RWPE1 (cell line): ENCODE data around the gene STOM.

Experiments
- CTCF ChIA-PET: fragments of 350-600 bp; sonication (Branson Sonifier 250); formaldehyde crosslinking; extraction: SDS; loops from one replicate; lab custom pipeline; 2021; lab: Yijun Ruan, JAX
- POLR2A ChIA-PET: fragments of 400-600 bp; formaldehyde crosslinking; extraction: SDS; loops from one replicate; lab custom pipeline; 2020; ENCODE audit warnings: antibody characterized with exemption; ENCODE audit not compliant: low non-redundant PET; lab: Yijun Ruan, JAX
- DNase-seq: peaks from one replicate; pipeline ENCODE4 v3.0.0; 2012; ENCODE audit warnings: low spot score
- H3K27ac ChIP-seq: fragments of 450-650 bp; 2 replicates; pipeline ENCODE4 v1.5.1; 2017
- TF ChIP-seq, protein P1 (sequence below): fragments of 450-650 bp; conservative IDR thresholded peaks from 2 replicates; pipeline ENCODE4 v1.5.1; 2017; ENCODE audit warnings: low read depth, mild to moderate bottlenecking

STOM gene

DNA sequence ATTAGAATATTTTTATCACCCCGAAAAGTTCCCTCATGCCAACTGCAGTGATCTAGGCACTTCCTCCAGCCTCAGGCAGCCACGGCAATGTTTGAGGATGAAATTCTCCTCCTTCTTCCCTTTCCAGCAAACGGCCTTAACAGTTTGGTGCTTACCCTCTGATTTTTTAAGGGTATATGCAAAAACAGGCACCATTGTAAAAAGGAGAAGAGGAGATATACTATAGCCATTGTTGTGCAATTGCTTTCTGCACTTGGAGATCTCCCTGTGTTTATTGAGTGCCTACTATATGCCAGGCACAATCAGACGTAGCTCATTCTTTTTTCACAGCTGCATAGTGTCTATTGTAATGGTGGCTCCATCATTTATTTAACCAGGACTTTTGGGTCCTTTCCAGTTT lies 72.7 kb downstream of the STOM start:
- CTCF ChIA-PET: interaction anchor here (0.7 kb wide), 2 partner anchors 8 to 10 kb away, joined by 3 to 4 read pairs; no protein-coding TSS in a partner anchor
- no peak overlapping the region for H3K27ac ChIP-seq
- TF ChIP-seq, protein P1, sequence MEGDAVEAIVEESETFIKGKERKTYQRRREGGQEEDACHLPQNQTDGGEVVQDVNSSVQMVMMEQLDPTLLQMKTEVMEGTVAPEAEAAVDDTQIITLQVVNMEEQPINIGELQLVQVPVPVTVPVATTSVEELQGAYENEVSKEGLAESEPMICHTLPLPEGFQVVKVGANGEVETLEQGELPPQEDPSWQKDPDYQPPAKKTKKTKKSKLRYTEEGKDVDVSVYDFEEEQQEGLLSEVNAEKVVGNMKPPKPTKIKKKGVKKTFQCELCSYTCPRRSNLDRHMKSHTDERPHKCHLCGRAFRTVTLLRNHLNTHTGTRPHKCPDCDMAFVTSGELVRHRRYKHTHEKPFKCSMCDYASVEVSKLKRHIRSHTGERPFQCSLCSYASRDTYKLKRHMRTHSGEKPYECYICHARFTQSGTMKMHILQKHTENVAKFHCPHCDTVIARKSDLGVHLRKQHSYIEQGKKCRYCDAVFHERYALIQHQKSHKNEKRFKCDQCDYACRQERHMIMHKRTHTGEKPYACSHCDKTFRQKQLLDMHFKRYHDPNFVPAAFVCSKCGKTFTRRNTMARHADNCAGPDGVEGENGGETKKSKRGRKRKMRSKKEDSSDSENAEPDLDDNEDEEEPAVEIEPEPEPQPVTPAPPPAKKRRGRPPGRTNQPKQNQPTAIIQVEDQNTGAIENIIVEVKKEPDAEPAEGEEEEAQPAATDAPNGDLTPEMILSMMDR: no peak
- POLR2A ChIA-PET: no interaction called here
- no peak for DNase-seq

DNA sequence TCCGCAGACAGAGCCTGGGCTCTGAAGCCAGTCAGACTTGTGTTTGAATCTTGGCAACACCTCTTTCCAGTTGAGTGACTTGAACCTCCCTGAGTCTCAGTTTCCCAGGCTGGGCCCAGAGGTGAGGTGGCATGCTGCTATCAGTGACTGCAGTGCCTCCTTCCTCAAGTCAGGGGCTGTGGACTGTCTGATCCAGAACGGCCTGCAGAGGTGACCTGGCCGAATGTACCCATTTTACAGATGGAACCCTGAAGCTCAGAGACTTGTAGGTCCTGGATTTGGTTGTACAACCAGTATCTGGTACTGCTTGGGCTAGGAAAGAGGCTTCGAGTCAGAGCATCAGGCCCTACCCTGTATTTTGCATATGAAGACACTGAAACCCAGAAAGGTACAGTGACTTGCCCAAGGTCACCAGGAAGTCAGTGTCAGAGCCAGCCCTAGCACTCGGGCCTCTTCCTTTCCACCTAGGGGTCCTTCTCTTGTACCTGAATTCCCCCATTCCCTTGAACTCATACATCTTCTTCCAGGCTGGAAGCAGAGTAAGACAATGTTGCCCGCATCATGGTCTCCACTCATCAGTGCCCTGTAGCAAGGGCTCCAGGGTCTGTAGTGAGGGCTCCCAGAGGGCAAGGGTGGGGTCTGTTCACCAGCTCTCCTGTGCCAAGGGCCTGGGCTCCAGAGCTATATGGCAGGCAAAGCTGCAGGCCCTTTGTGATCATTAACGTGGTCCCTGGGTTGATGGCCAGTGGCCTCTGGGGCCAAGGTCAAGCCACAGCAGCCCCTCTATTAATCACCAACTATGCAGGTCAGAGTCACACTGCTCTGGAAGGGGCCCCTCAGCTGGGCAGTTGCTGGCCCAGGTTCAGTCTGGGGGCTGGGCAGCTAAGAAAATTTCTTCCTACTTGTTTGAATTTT lies 73.6 kb downstream of the STOM start:
- TF ChIP-seq, protein P1: no peak
- DNase-seq: no peak
- peak overlapping the region; percentile 47 for H3K27ac ChIP-seq
- ChIA-PET POLR2A (no interaction called here), CTCF (interaction anchor here (0.6 kb wide), 1 partner anchor 126 kb away, joined by 5 read pairs; no protein-coding TSS in a partner anchor)

DNA sequence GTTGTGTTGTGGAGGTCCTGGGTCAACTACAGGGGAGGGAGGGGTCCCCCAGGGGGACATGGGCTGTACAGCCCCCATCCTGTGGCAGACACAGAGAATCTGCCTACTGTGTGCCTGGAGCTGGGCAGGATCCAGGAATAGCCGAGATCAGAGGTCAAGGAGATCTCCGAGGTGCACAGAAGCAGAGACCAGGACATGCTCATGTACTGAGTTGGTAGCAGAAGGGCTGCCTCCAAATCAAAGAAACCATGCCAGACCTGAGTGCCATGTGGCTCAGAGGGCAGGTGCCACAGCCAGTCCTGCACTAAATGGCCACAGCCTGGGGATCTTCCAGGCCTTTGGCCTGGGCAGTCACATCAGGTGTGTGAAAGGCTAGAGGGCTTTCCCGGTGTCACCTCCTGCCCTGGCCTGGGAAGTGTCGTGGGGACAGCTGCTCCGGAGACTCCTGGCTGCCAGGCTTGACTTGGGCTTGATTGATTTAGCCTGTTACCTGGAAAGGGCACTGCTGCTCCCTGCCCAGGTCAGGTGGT lies 74.3 kb downstream of the STOM start:
- TF ChIP-seq, protein P1: no peak
- peak overlapping the region; percentile 3 for H3K27ac ChIP-seq
- POLR2A ChIA-PET: no interaction called here
- CTCF ChIA-PET: no interaction called here
- DNase-seq: no peak

DNA sequence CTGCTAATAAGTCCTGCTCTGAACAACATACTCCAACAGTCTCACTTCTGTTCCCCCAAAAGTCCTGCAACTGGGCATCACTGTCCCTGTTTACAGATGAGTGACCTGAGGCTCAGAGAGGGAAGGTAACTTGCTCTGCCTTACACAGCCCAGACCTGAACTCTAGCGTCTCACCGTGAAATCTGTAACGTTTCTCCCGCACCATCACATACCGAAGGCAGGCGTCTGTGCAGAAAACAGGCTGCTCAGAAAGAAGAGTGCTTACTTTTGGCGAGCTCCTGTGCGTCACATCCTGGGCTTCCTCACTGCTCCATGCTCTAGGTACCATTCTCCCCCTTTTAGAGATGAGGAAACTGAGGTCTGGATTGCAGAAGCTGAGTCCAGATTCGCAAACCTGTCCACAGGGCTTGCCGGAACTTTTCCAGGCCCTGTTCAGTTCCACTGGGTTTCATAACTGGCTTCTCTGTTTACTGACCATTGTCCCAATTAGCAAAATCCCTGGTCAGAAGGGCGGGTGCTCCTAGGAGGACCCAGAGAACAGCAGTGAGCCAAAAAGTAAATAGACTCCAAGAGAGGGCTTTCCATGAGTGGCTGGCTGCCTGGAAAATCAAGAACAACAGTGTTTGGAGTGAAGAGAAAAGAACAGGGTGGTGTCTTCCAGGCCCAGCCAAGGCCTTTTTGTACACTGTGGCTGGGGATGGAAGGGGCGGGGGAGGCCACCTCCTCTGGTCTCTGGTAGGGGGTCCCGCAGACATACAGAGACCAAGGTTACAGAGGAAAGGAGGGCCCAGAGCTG lies 75.0 kb downstream of the STOM start:
- ChIA-PET POLR2A (no interaction called here), CTCF (interaction anchor here (1.3 kb wide), 1 partner anchor 25 kb away, joined by 3 read pairs; no protein-coding TSS in a partner anchor)
- TF ChIP-seq, protein P1: no peak
- no peak for DNase-seq
- peak overlapping the region; percentile 9 for H3K27ac ChIP-seq

DNA sequence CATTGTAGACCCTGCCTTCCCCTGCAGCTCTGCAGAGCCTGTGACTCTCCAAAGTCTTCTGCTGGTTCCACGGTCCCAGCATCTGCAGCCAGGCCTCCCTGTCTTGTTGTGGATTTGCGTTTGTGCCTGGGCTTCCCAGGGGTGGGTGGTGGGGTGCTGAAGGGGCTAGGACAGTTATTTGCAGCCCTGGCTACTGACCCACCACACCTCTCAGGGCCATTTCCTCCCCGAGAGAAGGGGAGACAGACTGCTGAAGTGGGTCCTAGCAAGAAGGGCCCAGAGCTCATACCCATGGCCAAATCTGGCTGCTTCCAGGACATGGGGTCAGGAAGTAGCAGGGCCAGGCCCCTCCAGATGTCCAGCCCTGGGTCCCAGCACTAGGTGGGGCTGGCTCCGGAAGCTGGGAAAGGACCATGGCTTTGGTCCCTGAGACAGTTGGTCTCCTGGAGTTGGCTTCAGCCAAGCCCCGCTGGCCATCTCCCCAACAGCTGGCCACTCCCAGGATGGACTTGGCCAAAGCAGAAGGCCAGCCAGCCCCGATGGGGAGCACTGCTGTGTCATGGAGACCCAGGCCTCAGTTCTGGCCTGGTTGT lies 75.8 kb downstream of the STOM start:
- TF ChIP-seq, protein P1: no peak
- ChIA-PET CTCF (interaction anchor here (0.6 to 1.3 kb wide), 2 partner anchors 26 to 81 kb away, joined by 3 to 4 read pairs; no protein-coding TSS in a partner anchor), POLR2A (no interaction called here)
- H3K27ac ChIP-seq: peak overlapping the region; percentile 9; the same call in 1 of the 2 replicates
- DNase-seq: no peak
